HFFc6 (cell line): ENCODE measurements around the gene SGMS1. TPM values are rescaled to one million over a fixed set of nuclear protein-coding genes. Genes with fewer than 3 reads are reported as not detected.
A peak's percentile ranks its signal among the peaks of the same experiment; 100 is the strongest.
"Not testable (repeated sequence)": the region's sequence is repeated elsewhere in the genome, so short reads cannot be mapped to it uniquely, and the experiment has no call there.

Experiments used
- DNase-seq: peaks from one replicate; pipeline ENCODE4 v3.0.0-alpha.2; 2018
- H3K27ac Mint-ChIP-seq: 2 replicates; pipeline ENCODE4 v1.8.0; 2020; ENCODE audit warnings: mild to moderate bottlenecking, mixed read lengths
- H3K27me3 Mint-ChIP-seq: 2 replicates; pipeline ENCODE4 v1.8.0; 2021; ENCODE audit warnings: mild to moderate bottlenecking, moderate library complexity, mixed read lengths; ENCODE audit not compliant: insufficient read depth
- H3K36me3 Mint-ChIP-seq: 2 replicates; pipeline ENCODE4 v1.8.0; 2021; ENCODE audit warnings: low read depth, mixed read lengths
- H3K4me1 Mint-ChIP-seq: 2 replicates; pipeline ENCODE4 v1.8.0; 2020; ENCODE audit warnings: low read depth, mixed read lengths
- H3K4me3 Mint-ChIP-seq: 2 replicates; pipeline ENCODE4 v1.8.0; 2020; ENCODE audit warnings: mild to moderate bottlenecking, moderate library complexity, mixed read lengths
- H3K9me3 Mint-ChIP-seq: 2 replicates; pipeline ENCODE4 v1.8.0; 2020; ENCODE audit warnings: mild to moderate bottlenecking, mixed read lengths
- CTCF ChIP-seq: fragments of 200-600 bp; sonication (generic); IDR thresholded peaks from 2 replicates; pipeline ENCODE4 v1.5.0; 2021; ENCODE audit warnings: antibody characterized with exemption, mild to moderate bottlenecking
- total RNA-seq, 6 experiments: library from RNA; stranded (reverse); fragmentation: NEBNext Ultra II Directional; extraction: Animal tissue kit (Norgen Biotek cat#: 25700); gene quantifications; 2 replicates in 1 of 6; 3 replicates in 5 of 6; pipeline ENCODE4 v1.2.3, GENCODE V29; 2021

SGMS1 gene
- total RNA-seq, 6 experiments from 2014 or later, result 19.6 to 27.5 (median 24.6) TPM

DNA sequence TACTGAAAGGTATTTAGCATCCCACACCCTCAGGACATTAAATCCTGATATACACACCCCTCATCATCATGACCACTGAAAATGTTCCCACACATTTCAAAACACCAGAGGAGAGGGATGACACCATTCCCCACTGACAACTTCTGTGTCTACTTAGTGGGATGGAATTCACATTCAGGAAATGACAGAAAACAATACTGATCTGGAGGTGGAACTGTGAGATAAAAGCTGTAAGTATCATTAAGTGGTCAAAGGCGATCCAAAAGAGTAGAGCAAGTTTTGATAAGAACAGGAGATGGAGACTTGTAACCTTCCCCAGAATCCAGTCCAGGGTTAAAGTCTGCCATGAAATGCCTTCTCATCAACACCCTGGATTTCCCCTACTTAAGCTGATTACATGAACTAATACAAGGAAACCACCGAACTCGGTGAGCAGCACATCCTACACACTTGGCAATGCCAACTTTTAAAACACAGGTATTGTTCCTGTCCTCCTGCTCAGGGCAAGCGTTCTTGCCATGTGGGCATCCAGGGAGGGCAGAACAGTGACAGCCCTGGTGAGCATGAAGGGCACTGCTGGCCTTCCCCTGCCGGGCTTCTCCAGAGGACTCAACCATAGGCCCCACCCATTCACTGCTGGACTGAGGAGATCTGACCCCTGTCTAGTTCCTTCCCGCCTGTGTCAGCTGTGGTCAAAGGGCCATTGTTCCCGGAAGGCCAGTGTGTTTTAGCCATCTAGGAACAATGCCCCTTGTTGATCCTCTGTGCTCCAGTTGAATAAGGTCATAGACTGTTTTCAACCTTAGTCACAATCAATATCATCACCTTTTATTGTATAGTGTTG is 85.0 kb downstream of the SGMS1 start:
- TF ChIP-seq CTCF, result no peak
- no peak overlapping the region for H3K27ac Mint-ChIP-seq
- H3K4me3 Mint-ChIP-seq, result no peak overlapping the region
- H3K4me1 Mint-ChIP-seq, result peaks cover 23% of the 10 kb centered on the region
- no peaks in the 10 kb centered on the region for H3K36me3 Mint-ChIP-seq
- no peaks in the 10 kb centered on the region for H3K9me3 Mint-ChIP-seq
- H3K27me3 Mint-ChIP-seq, result peaks cover 3% of the 10 kb centered on the region
- no peak for DNase-seq

DNA sequence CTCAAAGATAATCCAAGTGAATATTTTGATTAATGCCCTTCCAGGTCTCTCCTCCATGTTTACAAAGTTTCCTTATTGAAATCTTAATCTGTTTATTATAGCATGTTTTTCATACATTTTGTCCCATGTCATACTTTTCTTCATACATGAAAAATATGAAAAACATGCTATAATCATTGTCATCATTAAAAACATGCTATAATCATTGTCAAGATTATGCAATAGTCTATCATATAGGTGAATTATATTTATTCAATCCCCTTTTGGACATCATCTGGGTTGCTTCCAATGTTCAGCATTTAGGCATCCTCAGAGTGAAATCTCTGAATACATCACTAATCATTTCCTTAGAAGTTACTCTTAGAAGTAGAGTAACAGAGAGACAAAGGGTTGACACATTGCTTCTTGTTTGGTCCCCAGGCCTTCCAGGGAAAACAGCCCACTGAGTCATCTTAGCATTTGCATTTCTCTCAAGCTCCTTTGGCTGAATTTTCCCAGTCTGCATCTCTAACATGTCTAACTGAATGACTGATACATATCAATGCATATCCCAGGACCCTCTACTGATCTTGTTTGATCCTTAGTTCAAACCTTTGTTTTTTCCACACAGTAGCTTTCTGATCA is 87.0 kb downstream of the SGMS1 start:
- peak; percentile 26 for DNase-seq
- Mint-ChIP-seq H3K9me3 (no peaks in the 10 kb centered on the region), H3K27me3 (peaks cover 3% of the 10 kb centered on the region), H3K36me3 (no peaks in the 10 kb centered on the region), H3K4me1 (peaks cover 23% of the 10 kb centered on the region), H3K4me3 (no peak overlapping the region), H3K27ac (no peak overlapping the region)
- no peak for TF ChIP-seq CTCF

- DNase-seq, result peak; percentile 90
- H3K4me3 Mint-ChIP-seq, H3K36me3 Mint-ChIP-seq, H3K9me3 Mint-ChIP-seq, H3K27me3 Mint-ChIP-seq: not testable (repeated sequence)
- peaks cover 14% of the 10 kb centered on the region for H3K4me1 Mint-ChIP-seq
- H3K27ac Mint-ChIP-seq, result peak overlapping the region; percentile 69
Measured at GRCh38 chr10:50534748-50535376, 88.9 kb downstream of the SGMS1 start.

GRCh38 chr10:50533296-50533695 is 90.5 kb downstream of the SGMS1 start:
- H3K36me3 Mint-ChIP-seq, result no peaks in the 10 kb centered on the region
- no peak overlapping the region for H3K4me3 Mint-ChIP-seq
- H3K27ac Mint-ChIP-seq, result no peak overlapping the region
- TF ChIP-seq CTCF, result no peak
- no peak for DNase-seq
- no peaks in the 10 kb centered on the region for H3K9me3 Mint-ChIP-seq
- H3K4me1 Mint-ChIP-seq, result peaks cover 8% of the 10 kb centered on the region
- peaks cover 3% of the 10 kb centered on the region for H3K27me3 Mint-ChIP-seq

- TF ChIP-seq CTCF, result no peak
- peaks cover 1% of the 10 kb centered on the region for H3K4me1 Mint-ChIP-seq
- H3K4me3 Mint-ChIP-seq, result no peak overlapping the region
- no peak for DNase-seq
- H3K36me3 Mint-ChIP-seq, result no peaks in the 10 kb centered on the region
- no peak overlapping the region for H3K27ac Mint-ChIP-seq
- H3K9me3 Mint-ChIP-seq, result no peaks in the 10 kb centered on the region
- H3K27me3 Mint-ChIP-seq, result peaks cover 3% of the 10 kb centered on the region
Measured at GRCh38 chr10:50531388-50532077, 92.2 kb downstream of the SGMS1 start.
